GM18502 (cell line): ENCODE measurements around the gene GABBR2.
"Not testable (repeated sequence)": the region's sequence is repeated elsewhere in the genome, so short reads cannot be mapped to it uniquely, and the experiment has no call there.

Experiments
- ATAC-seq: cut with Tn5 transposase; IDR thresholded peaks from one replicate; pipeline ENCODE4 v1.9.1; 2021; ENCODE audit warnings: mild to moderate bottlenecking; ENCODE audit not compliant: unreplicated experiment, poor library complexity

GABBR2 gene

DNA sequence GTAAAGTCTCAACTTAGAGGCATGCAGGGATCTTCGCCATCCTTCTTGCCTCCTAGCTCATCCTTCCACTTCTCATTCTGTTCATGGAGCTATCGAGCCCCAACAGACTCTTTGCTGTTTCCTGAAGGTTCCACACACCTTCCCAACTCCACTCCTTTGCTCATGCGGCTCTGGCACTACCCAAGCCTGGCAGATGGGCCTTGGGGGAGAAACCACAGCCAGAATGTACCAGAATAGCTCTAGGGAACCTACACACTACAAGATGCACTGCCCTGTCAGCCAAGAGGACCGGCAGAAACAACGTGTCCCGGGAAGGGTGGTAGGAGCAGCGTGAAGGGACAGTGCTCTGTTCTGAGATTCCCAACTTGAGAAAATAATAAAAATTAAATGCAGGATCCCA lies 178.9 kb downstream of the GABBR2 start:
- ATAC-seq = no peak

DNA sequence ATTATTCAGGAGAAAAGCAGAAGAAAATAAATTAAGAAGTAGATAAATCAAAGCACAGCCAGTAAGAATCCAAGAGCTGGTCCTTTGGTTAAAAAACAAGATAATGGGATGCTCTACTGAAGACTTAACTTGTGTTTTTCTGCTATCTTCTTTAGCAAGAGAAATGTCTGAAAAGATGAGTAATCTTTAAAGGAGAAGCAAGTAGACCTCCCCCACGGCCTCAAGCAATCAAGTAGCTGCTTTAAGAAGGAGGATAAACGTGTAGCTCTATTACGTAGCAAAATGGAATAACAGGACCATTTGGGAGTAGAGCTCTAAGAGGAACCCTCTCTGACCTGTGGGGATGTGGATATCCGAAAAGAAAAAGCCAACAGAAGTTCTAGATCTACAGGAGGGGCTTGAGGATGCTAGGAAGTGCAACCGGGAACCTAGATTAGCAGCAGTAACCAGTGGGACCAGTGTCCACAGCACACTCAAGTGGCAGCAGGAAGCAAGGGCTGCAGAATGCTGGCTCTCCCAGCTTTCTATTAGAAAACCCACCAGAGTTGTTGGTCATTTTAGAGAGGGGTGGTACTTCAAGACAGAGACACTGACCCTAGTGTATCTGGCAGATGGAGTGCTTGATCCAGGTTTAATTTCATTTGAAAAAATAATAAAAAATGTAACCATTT lies 185.4 kb downstream of the GABBR2 start:
- ATAC-seq = no peak

GRCh38 chr9:98522487-98522886 lies 186.2 kb downstream of the GABBR2 start:
- ATAC-seq = no peak

GRCh38 chr9:98521141-98521540 lies 187.6 kb downstream of the GABBR2 start:
- ATAC-seq = no peak

DNA sequence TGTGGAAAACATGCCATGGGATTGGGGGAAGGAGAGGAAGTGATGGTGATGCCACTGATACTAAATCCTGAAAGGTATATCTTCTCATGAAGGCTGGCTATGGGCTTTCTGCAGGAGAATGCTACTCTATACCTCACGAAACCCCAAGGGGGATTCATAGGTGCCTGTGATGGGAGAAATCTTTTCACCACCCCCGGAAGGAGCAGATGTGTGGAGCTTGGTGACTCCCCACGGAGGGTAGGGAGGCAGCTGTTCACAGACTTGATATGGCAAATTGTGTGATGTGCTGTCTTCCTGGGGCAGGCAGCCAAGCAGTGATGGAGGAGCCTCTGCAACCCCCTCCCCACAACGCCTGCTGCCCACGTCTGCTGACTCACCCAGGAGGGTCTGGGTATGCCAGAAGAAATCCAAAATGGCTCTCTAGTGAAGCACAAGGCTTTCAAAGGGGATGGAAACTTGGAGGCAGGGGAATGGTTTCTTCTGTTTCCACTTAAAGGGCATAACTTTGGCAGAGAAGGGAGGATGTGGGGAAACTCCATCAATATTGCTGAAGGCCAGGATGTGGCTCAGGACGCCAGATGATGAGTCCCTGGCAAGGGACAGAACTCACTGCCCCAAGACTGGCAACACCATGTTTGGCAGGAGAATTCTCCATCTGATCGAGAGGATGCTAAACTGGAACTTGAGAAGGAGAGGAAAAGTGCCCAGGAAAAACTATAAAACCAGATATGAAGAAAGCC lies 188.3 kb downstream of the GABBR2 start:
- ATAC-seq = no peak

- ATAC-seq = no peak
These were observed 189.1 kb downstream of the GABBR2 start for GRCh38 chr9:98519641-98520040.

DNA sequence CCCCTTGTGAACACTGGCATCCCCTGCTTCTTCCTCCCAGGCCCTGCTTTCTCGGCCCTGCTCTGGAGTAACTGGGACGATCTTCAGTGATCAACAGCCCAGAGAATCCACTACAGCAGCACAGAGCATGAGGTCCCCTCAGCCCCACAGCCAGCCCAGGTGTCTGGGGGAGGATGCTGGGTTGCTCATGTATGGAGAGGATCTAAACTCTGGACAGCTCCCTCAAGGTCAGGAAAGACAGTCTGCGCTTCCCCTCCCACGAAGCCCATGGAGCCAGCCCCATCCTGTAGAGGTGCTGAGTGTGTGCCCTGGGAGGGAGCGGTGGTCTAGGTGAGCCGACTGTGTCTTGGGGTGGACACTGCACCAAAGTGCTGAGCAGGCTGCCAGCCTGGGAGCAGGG lies 190.2 kb downstream of the GABBR2 start:
- no peak for ATAC-seq

DNA sequence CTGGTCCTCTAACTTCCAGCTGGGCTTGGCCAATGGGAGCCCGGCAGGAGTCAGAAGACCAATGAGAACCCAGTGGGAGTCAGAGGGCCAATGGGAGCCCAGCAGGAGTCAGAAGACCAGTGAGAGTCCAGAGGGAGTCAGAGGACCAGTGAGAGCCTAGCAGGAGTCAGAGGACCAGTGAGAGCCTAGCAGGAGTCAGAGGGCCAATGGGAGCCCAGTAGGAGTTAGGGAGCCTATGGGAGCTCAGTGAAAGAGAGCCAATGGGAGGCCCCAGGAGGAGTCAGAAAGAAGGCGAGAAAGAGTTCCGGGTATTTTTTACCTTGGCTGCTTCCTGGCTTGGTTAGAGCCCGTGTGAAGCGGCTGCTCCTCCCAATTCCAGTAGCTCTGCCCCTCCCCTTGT lies 191.0 kb downstream of the GABBR2 start:
- no peak for ATAC-seq

- no peak for ATAC-seq
These were observed 191.7 kb downstream of the GABBR2 start for GRCh38 chr9:98516897-98517503.

DNA sequence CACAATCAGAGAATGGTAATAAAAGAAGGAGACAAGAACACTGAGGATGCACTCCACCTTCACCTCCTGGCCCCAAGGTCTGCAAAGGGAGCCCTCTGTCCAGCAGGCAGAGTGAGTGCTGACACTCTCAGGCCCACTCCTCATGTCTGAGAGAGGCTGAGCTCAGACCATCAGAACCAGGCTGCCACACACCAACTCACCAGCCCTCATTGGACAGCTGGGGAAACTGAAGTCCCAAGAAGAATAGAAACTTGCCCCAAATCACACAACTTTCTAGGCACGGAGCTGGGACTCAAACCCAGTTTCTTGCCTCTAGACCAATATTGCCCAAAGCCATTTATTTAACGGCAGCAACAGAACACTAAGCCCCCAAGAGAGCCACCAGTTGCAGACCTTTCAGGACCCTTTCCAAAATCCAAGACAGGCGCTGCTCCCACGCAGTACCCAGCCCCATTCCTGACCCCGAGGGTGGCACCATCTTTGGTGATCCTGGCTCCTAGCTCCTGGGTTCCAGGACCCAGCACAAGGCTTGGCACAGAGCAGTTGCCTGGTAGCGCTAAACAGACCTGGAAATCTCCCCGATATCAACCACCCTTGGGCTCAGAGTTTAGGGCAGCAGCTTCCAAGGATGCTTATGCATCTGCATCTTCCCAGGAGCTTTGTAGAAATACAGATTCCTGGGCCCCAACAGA lies 192.4 kb downstream of the GABBR2 start:
- no peak for ATAC-seq

DNA sequence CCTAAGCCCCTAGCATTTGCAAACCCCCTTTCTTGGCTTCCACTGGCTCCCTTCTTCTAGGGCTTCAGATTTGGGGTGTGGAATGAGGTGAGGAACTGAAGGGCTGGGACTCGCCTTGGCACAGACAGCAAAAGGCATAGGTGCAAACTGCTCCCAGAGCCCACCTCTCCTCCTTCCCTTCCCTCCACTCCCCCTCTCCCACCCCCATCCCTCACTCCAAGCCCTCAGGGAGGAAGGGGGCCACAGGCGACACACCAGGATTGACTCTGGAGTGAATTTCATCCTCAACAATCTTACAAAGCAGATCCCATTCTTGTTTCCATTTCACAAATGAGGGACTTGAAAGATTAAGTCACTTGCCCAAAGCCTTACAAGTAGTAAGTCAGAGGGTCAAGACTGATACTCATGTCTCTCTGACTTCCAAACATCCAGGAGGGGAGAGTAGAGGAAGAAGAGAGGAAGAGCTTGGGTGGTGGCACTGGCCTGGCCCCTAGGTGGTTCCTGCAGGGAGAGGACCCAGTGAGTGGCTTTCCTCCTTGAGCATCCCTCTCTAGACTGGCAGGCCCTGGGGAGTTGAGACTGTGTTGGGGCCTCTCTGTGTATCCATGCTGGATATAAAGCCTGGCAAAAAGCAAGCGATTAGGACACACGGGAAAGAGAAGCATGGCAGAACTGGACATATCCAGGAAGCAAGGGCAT lies 193.1 kb downstream of the GABBR2 start:
- ATAC-seq = no peak

- ATAC-seq = no peak
These were observed 193.9 kb downstream of the GABBR2 start for GRCh38 chr9:98514841-98515240.

- not testable (repeated sequence) for ATAC-seq
These were observed 200.4 kb downstream of the GABBR2 start for GRCh38 chr9:98508217-98508919.

DNA sequence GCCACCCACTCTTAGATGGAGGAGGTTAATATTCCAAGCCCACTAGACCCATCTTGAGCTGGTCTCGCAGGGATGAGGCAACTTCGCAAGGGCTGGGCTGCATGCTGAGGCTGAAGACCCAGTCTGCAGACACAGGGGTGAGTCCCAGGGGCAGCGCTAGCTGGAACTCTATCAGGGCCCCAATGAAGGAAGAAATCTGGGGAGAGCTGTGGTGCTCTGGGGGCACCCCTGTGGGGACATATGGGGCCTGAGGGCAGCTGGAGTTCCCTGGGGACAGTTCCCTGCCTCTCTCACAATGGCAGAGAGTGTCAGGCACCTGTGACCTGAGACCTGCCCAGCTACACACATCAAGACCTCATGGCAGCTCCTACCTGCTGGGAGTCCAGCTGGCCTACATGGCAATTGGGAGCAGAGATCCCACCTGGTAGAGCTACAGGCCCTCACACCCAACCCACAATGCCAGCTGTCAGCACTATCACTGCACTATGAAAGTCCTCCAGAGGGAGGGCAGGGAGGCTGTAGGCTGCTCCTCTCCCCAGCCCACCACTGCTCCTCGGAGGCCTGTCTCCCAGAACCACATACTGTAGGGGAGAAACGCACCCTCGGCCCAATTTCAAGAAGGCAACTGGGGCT lies 202.2 kb downstream of the GABBR2 start:
- no peak for ATAC-seq

- ATAC-seq = no peak
These were observed 204.1 kb downstream of the GABBR2 start for GRCh38 chr9:98504298-98505282.

GRCh38 chr9:98503867-98504266 lies 204.9 kb downstream of the GABBR2 start:
- no peak for ATAC-seq

GRCh38 chr9:98502976-98503325 lies 205.8 kb downstream of the GABBR2 start:
- no peak for ATAC-seq

DNA sequence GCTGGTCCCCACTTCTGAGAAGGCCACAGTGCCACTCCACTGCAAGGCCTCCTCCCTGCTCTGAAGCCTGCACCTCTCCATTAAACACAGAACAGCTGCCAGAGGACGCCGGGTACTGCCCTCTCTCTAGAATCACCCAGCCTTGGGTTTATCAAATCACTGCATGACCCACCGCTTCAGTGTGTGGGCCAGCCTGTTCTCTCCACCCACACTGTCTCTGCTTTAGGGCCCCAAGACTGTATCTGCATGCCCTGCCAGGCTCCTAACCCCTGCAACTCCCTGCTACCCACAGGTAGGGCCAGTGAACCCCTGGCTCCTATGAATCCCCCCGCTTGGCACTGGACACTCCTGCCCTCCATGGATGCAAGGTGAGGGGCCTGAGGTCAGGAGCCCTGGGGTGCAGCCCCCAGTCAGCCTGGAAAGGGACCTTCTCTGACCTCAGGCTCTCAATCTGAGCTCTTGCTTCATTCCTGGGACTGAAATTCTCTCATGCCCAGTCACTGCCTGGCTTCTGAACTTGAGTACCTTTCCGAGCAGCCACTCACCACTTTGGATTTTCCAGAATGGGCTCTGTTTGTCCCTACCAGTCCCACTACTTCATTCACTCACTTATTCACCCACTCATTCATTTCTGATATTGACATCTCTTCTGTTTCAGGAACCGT lies 206.3 kb downstream of the GABBR2 start:
- no peak for ATAC-seq
